ENCODE data around the gene PKN2.

PKN2 gene

DNA sequence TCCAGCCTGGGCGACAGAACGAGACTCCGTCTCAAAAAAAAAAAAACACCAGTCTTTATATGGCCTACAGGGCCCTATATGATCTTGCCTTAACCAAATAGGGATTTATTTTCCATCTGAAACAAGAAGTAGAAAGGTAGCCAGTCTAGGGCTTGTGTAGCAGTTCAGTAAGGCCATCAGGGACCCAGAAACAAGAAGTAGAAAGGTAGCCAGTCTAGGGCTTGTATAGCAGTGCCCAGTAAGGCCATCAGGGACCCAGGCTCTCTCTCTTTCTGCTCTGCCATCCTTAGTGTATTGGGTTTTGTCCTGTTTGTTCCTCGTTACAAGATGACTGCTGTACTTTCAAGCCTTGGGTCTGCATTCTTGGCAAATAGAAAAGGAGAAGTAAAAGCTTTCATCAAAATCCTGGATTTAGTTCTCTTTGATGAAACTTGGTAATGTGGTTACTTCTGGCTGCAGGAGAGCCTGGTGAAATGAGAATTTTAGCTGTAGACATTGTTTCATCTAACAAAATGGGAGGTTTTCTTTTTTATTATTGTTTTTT is 46.1 kb downstream of the PKN2 start:
- H3K4me3 ChIP-seq (ENCODE audit: low read depth, low read length): no peak overlapping the region
- no peaks in the 10 kb centered on the region for H3K36me3 ChIP-seq (replicated peaks)
- H3K27me3 ChIP-seq (replicated peaks): no peaks in the 10 kb centered on the region
- TF ChIP-seq, protein P1, sequence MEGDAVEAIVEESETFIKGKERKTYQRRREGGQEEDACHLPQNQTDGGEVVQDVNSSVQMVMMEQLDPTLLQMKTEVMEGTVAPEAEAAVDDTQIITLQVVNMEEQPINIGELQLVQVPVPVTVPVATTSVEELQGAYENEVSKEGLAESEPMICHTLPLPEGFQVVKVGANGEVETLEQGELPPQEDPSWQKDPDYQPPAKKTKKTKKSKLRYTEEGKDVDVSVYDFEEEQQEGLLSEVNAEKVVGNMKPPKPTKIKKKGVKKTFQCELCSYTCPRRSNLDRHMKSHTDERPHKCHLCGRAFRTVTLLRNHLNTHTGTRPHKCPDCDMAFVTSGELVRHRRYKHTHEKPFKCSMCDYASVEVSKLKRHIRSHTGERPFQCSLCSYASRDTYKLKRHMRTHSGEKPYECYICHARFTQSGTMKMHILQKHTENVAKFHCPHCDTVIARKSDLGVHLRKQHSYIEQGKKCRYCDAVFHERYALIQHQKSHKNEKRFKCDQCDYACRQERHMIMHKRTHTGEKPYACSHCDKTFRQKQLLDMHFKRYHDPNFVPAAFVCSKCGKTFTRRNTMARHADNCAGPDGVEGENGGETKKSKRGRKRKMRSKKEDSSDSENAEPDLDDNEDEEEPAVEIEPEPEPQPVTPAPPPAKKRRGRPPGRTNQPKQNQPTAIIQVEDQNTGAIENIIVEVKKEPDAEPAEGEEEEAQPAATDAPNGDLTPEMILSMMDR (IDR thresholded peaks at IDR 0.05; ENCODE audit: low read depth, low read length, missing control alignments): no peak
- no peak for DNase-seq
- in situ Hi-C loops (cut with HindIII; ENCODE audit: low pct_ligation_motif_present, low sequenced_read_pairs): no loop called here
- no peak overlapping the region for H3K27ac ChIP-seq

DNA sequence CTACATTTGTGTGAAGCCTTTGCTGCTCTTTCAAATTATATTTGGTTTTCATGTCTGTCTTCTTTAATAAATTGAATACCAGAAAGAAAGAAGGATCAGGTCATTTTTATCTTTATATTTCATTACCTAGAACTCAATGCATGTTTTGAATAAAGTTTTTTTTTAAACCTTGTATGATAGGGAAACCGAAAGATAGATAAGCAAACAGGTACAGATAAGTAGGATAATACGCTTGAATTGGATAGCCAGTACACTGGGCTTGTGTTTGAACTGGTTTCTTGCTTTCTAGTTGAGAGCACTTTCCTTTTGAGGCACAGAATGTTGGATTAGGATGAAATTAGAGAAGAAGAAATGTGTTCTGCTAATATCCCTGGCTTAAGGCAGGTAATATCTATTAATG is 46.9 kb downstream of the PKN2 start:
- DNase-seq: no peak
- TF ChIP-seq, protein P1 (IDR thresholded peaks at IDR 0.05; ENCODE audit: low read depth, low read length, missing control alignments): no peak
- Histone ChIP-seq H3K4me3 (ENCODE audit: low read depth, low read length) (no peak overlapping the region), H3K36me3 (replicated peaks) (no peaks in the 10 kb centered on the region), H3K27ac (no peak overlapping the region), H3K27me3 (replicated peaks) (no peaks in the 10 kb centered on the region)
- in situ Hi-C loops (cut with HindIII; ENCODE audit: low pct_ligation_motif_present, low sequenced_read_pairs): no loop called here

DNA sequence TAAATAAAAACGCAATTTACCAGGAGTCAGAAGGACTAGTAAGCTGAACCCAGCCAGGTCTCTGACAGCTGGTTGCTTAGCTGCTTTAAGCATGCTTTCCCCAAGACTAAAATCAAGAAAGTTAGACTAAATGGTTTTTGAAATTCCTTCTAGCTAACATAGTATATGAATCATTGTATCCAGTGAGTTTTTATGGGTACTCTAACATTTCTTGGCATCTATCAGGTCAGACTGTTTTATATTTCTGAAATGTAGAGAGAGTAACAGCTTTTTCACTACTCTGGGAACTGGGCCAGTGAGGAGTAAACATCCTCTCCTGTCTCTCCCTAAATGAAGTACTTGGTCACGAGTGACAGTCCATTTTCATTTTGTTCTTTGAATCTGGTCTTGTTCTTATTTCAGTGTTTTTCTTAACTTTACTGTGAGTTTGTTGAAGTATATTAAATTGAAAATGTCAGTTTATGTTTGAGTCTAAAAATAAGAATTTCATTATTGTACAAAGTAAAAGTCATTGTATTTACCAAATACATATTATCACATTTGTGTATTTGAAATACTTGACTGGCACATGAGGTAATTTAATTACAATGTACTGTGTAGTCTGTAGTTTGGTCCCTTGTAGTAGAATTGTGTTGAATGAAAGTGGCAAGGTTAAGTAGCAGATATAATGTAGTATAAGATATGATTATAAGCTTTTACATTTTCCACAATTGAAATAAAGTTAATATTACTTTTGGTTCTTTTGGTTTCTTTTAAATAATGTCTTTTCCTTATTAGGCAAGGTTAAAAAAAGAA is 47.6 kb downstream of the PKN2 start:
- peak; percentile 64 for DNase-seq
- H3K27me3 ChIP-seq (replicated peaks): no peaks in the 10 kb centered on the region
- TF ChIP-seq, protein P1 (IDR thresholded peaks at IDR 0.05; ENCODE audit: low read depth, low read length, missing control alignments): no peak
- H3K27ac ChIP-seq: peak overlapping the region; percentile 48
- no peak overlapping the region for H3K4me3 ChIP-seq (ENCODE audit: low read depth, low read length)
- no peaks in the 10 kb centered on the region for H3K36me3 ChIP-seq (replicated peaks)
- in situ Hi-C loops (cut with HindIII; ENCODE audit: low pct_ligation_motif_present, low sequenced_read_pairs): no loop called here

DNA sequence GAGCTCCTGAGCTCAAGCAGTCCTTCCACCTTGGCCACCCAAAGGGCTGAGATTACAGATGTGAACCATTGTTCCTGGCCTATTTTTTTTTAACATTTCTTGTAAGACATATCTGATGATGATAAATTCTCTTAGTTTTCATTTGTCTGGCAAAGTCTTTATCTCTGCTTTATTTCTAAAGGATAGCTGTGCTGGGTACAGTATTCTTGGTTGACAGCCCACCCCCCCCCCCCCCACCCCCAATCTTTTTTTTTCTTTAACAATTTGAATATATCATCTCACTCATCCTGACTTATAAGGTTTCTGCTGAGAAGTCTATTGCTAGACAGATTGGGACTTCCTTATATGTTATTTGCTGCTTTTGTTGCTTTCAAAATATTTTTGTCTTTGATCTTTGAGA is 51.3 kb downstream of the PKN2 start:
- in situ Hi-C loops (cut with HindIII; ENCODE audit: low pct_ligation_motif_present, low sequenced_read_pairs): no loop called here
- Histone ChIP-seq H3K36me3 (replicated peaks) (no peaks in the 10 kb centered on the region), H3K27me3 (replicated peaks) (no peaks in the 10 kb centered on the region), H3K27ac (no peak overlapping the region), H3K4me3 (ENCODE audit: low read depth, low read length) (no peak overlapping the region)
- TF ChIP-seq, protein P1 (IDR thresholded peaks at IDR 0.05; ENCODE audit: low read depth, low read length, missing control alignments): no peak
- no peak for DNase-seq

DNA sequence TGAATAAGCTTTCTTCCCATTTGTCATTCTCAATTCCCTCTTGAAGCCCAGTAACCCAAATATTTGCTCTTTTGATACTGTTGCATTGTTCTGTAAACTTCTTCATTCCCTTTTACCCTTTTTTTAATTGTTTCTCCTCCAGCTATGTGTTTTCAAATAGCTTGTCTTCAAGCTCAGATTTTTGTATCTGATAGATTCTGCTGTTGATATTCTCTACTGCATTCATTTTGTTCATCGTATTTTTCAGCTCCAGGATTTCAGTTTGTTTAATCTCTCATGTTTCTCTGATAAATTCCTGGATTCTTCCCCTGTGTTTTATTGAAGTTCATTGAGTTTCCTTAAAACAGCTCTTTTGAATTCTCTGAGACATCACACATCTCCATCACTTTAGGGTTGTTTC is 51.8 kb downstream of the PKN2 start:
- TF ChIP-seq, protein P1 (IDR thresholded peaks at IDR 0.05; ENCODE audit: low read depth, low read length, missing control alignments): no peak
- no peak for DNase-seq
- H3K27ac ChIP-seq: no peak overlapping the region
- H3K27me3 ChIP-seq (replicated peaks): no peaks in the 10 kb centered on the region
- in situ Hi-C loops (cut with HindIII; ENCODE audit: low pct_ligation_motif_present, low sequenced_read_pairs): no loop called here
- no peak overlapping the region for H3K4me3 ChIP-seq (ENCODE audit: low read depth, low read length)
- H3K36me3 ChIP-seq (replicated peaks): no peaks in the 10 kb centered on the region

Data from brain microvascular endothelial cell (primary cell).